ENCODE data around the gene ELMO1. TPM values are rescaled to one million over a fixed set of nuclear protein-coding genes. Genes with fewer than 3 reads are reported as not detected.

Gene ELMO1
- total RNA-seq, 6 donors from 2014 or later = 51.4 to 204 (median 73.7) TPM

- TF ChIP-seq CTCF (IDR thresholded peaks at IDR 0.05) (no peak), EP300 (IDR thresholded peaks at IDR 0.05) (no peak), POLR2A (IDR thresholded peaks at IDR 0.05) (no peak), POLR2AphosphoS5 (IDR thresholded peaks at IDR 0.05) (no peak)
- H3K4me1 ChIP-seq = peaks cover 7 to 25% (median 17%) of the 10 kb centered on the region in 4 donors
- peak; percentile 20 to 27 for ATAC-seq (ENCODE audit: low FRiP score in 2 of 2)
These were observed 27.5 kb downstream of the ELMO1 start for GRCh38 chr7:37420946-37421695.

DNA sequence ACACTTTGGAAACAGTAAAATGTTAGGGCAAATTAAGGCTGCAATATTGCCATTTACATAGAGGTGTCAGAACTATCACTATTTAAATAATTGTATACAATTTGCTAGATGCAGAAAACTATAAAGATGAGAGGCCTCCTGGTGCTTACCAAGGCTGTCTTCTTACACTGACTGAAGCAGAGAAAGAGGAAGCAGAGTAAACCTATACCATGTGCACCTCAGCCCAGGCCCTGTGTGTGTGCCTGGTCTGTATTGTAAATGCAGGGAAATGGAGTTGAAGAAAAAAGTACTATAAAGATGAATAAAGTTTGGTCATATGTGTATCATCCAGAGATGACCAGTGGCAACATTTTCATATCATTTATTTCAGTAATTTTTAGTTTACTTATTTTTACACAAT, 29.2 kb downstream of the ELMO1 start:
- H3K9me3 ChIP-seq = no peaks in the 10 kb centered on the region
- H3K27me3 ChIP-seq = no peaks in the 10 kb centered on the region
- no peak overlapping the region for H3K27ac ChIP-seq
- no peak for ATAC-seq (ENCODE audit: low FRiP score in 2 of 2)
- no peak for TF ChIP-seq POLR2AphosphoS5 (IDR thresholded peaks at IDR 0.05)
- TF ChIP-seq EP300 (IDR thresholded peaks at IDR 0.05) = no peak
- no peak for TF ChIP-seq POLR2A (IDR thresholded peaks at IDR 0.05)
- H3K4me1 ChIP-seq = peaks cover 7 to 25% (median 17%) of the 10 kb centered on the region in 4 donors
- DNase-seq = no peak
- no peak overlapping the region for H3K4me3 ChIP-seq
- no peaks in the 10 kb centered on the region for H3K36me3 ChIP-seq

More at GRCh38 chr7:37420946-37421695, 27.5 kb downstream of the ELMO1 start:
- Histone ChIP-seq H3K27ac (no peak overlapping the region), H3K9me3 (no peaks in the 10 kb centered on the region), H3K4me3 (no peak overlapping the region), H3K27me3 (no peaks in the 10 kb centered on the region), H3K36me3 (no peaks in the 10 kb centered on the region)
- WGBS, 2 donors = 31 to 36% methylated on average over 6 of the region's 6 CpGs
- no peak for DNase-seq

DNA sequence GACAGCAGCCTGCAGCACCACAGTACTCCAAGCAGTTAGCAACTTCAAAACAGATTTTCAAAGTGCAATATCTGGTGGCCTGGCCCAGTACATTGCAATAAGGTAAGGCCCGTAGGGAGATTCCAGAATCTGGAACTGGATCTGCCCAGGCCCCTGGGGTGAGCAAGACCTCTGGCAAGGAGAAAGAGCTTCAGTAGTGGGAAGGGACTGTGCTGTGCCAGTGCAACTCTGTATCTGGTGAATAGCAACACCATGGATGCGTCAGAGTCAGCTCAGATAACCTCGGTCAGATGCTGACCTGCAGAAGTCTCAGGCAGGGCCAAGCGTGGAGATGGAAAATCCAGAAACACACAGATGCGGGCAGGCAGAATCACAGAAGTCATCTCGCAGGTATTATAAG, 30.3 kb downstream of the ELMO1 start:
- no peak overlapping the region for H3K4me3 ChIP-seq
- no peak overlapping the region for H3K27ac ChIP-seq
- H3K9me3 ChIP-seq = no peaks in the 10 kb centered on the region
- no peaks in the 10 kb centered on the region for H3K27me3 ChIP-seq
- no peak for TF ChIP-seq POLR2AphosphoS5 (IDR thresholded peaks at IDR 0.05)
- no peak for TF ChIP-seq POLR2A (IDR thresholded peaks at IDR 0.05)
- no peak for TF ChIP-seq EP300 (IDR thresholded peaks at IDR 0.05)
- no peak for TF ChIP-seq CTCF (IDR thresholded peaks at IDR 0.05)
- 76 to 94% methylated on average over 6 of the region's 6 CpGs for WGBS, 2 donors
- no peak for ATAC-seq (ENCODE audit: low FRiP score in 2 of 2)
- no peaks in the 10 kb centered on the region for H3K36me3 ChIP-seq
- H3K4me1 ChIP-seq = peaks cover 7 to 25% (median 17%) of the 10 kb centered on the region in 4 donors
- no peak for DNase-seq

- peaks cover 0 to 4% (median 0%) of the 10 kb centered on the region in 4 donors for H3K9me3 ChIP-seq
- H3K27me3 ChIP-seq = no peaks in the 10 kb centered on the region
- no peak overlapping the region for H3K27ac ChIP-seq
- no peak for ATAC-seq (ENCODE audit: low FRiP score in 2 of 2)
- 76 to 89% methylated on average over 10 of the region's 10 CpGs for WGBS, 2 donors
- H3K4me3 ChIP-seq = no peak overlapping the region
- H3K4me1 ChIP-seq = peaks cover 7 to 21% (median 16%) of the 10 kb centered on the region in 4 donors
- H3K36me3 ChIP-seq = no peaks in the 10 kb centered on the region
- no peak for DNase-seq
- TF ChIP-seq POLR2A (IDR thresholded peaks at IDR 0.05) (no peak), CTCF (IDR thresholded peaks at IDR 0.05) (no peak), EP300 (IDR thresholded peaks at IDR 0.05) (no peak), POLR2AphosphoS5 (IDR thresholded peaks at IDR 0.05) (no peak)
These were observed 31.6 kb downstream of the ELMO1 start for GRCh38 chr7:37417107-37417474.

GRCh38 chr7:37416378-37417106, 32.1 kb downstream of the ELMO1 start:
- Histone ChIP-seq H3K4me1 (peaks cover 7 to 18% (median 14%) of the 10 kb centered on the region in 4 donors), H3K9me3 (peaks cover 0 to 4% (median 0%) of the 10 kb centered on the region in 4 donors), H3K27ac (no peak overlapping the region), H3K27me3 (no peaks in the 10 kb centered on the region), H3K36me3 (no peaks in the 10 kb centered on the region), H3K4me3 (no peak overlapping the region)
- no peak for TF ChIP-seq POLR2A (IDR thresholded peaks at IDR 0.05)
- TF ChIP-seq POLR2AphosphoS5 (IDR thresholded peaks at IDR 0.05) = no peak
- TF ChIP-seq CTCF (IDR thresholded peaks at IDR 0.05) = no peak
- TF ChIP-seq EP300 (IDR thresholded peaks at IDR 0.05) = no peak
- ATAC-seq (ENCODE audit: low FRiP score in 2 of 2) (no peak), DNase-seq (no peak)
- WGBS, 2 donors = 67 to 86% methylated on average over 6 of the region's 6 CpGs
